ENCODE measurements around the gene PYROXD2. TPM values are rescaled to one million over a fixed set of nuclear protein-coding genes. Genes with fewer than 3 reads are reported as not detected.

PYROXD2 gene
- total RNA-seq, 2 donors from 2014 or later = 5.9 to 9.4 TPM

DNA sequence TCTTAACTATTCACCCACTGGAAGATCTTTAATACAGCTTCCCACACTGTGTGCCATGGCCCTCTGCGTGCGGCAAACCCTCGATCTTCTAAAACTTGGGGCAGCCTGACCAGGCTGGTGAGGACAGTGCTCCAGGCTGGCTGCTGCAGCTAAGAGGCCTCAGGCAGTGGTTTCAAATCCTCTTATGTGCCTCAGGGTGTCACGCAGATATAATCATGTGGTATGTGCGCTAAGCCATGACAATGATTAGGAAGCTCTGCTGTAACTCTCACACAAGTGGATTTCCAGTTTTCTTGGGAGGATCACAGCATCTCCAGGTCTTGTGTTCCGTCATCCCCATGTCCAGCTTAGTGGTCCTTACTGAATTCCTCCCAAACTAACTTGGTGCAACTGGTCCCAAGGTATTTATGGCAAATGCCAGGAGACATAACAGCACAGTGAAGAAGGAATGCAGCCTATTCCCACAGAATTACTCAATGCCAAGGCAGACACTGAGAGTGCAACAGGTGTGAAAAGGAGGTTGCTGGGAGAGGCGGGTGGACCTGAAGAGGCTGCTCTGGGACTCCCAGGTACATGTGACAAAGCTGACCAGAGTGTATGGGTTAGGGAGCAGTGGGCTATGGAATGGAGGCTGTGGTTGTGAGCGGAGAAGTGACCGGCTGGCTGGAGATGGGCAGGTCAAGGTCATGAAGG, 29.5 kb upstream of the PYROXD2 start:
- intact Hi-C loops (cut with DNase I) = no loop called here
- H3K27me3 ChIP-seq = no peaks in the 10 kb centered on the region
- TF ChIP-seq, protein P1, sequence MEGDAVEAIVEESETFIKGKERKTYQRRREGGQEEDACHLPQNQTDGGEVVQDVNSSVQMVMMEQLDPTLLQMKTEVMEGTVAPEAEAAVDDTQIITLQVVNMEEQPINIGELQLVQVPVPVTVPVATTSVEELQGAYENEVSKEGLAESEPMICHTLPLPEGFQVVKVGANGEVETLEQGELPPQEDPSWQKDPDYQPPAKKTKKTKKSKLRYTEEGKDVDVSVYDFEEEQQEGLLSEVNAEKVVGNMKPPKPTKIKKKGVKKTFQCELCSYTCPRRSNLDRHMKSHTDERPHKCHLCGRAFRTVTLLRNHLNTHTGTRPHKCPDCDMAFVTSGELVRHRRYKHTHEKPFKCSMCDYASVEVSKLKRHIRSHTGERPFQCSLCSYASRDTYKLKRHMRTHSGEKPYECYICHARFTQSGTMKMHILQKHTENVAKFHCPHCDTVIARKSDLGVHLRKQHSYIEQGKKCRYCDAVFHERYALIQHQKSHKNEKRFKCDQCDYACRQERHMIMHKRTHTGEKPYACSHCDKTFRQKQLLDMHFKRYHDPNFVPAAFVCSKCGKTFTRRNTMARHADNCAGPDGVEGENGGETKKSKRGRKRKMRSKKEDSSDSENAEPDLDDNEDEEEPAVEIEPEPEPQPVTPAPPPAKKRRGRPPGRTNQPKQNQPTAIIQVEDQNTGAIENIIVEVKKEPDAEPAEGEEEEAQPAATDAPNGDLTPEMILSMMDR (IDR thresholded peaks at IDR 0.05) = no peak
- peaks cover 3% of the 10 kb centered on the region for H3K4me1 ChIP-seq
- no peaks in the 10 kb centered on the region for H3K9me3 ChIP-seq
- H3K4me3 ChIP-seq = no peak overlapping the region
- H3K9ac ChIP-seq (ENCODE audit: low read depth in 2 of 2, low read length in 2 of 2) = no peak overlapping the region
- DNase-seq = no peak
- H3K27ac ChIP-seq = no peak overlapping the region
- H3K36me3 ChIP-seq = no peaks in the 10 kb centered on the region

DNA sequence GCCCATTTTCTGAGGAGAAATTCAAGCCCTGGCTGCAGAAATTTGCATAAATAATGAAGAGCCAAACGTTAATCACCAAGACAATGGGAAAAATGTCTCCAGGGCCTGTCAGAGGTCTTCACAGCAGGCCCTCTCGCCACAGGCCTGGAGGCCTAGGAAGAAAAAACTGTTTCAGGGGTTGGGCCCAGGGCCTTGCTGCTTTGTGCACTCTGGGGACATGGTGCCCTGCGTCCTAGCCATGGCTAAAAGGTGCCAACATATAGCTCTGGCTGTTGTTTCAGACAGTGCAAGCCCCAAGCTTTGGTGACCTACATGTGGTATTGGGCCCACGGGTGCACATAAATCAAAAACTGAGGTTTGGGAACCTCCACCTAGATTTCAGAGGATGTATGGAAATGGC, 23.7 kb upstream of the PYROXD2 start:
- Histone ChIP-seq H3K27ac (no peak overlapping the region), H3K36me3 (peaks cover 16% of the 10 kb centered on the region), H3K4me3 (no peak overlapping the region), H3K9me3 (no peaks in the 10 kb centered on the region), H3K4me1 (no peaks in the 10 kb centered on the region), H3K9ac (ENCODE audit: low read depth in 2 of 2, low read length in 2 of 2) (no peak overlapping the region), H3K27me3 (no peaks in the 10 kb centered on the region)
- no peak for DNase-seq
- TF ChIP-seq, protein P1 (IDR thresholded peaks at IDR 0.05) = no peak
- intact Hi-C loops (cut with DNase I) = no loop called here

DNA sequence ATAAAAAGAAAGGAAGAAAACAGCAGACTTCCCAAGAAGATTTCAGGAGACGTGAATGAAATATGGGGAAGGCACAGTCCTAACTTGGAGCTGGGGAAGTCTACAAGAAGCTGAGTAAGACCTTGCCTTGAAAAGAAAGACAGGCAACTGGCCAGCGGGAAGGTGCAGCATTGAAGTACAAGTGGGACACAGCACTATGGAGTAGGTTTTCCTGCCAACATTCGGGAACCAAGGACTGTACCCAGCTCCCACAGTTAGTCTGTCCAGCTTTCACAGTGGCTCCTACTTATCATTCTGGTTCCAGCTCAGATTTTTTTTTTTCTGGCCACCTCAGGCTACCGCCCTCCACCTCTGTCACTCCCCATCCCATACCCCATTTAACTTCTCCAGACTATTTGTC, 21.7 kb upstream of the PYROXD2 start:
- Histone ChIP-seq H3K27ac (no peak overlapping the region), H3K36me3 (peaks cover 16% of the 10 kb centered on the region), H3K27me3 (no peaks in the 10 kb centered on the region), H3K4me1 (no peaks in the 10 kb centered on the region), H3K4me3 (no peak overlapping the region), H3K9ac (ENCODE audit: low read depth in 2 of 2, low read length in 2 of 2) (no peak overlapping the region), H3K9me3 (no peaks in the 10 kb centered on the region)
- TF ChIP-seq, protein P1 (IDR thresholded peaks at IDR 0.05) = no peak
- no peak for DNase-seq
- intact Hi-C loops (cut with DNase I) = no loop called here

DNA sequence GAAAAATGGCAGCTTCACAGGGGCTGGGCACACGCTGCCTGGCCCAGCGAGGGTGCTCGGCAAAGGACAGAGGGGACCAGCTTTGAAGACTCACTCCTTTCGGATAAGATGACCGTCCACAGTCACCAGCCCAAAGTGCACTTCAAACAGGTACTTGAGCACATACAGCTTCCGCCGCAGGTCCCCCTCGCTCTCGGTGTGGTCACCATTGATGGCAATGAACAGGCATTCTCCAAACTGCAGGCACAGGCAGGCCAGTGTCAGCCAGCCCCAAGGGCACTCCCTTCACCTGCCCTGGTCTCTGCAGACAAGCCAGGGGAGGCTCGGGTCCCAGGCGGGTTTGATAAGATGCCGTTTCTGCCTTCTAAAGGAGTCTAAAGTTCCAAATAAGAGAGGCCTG, 20.2 kb upstream of the PYROXD2 start:
- DNase-seq = no peak
- TF ChIP-seq, protein P1 (IDR thresholded peaks at IDR 0.05) = no peak
- no peak overlapping the region for H3K27ac ChIP-seq
- H3K36me3 ChIP-seq = peaks cover 19% of the 10 kb centered on the region
- intact Hi-C loops (cut with DNase I) = no loop called here
- no peaks in the 10 kb centered on the region for H3K4me1 ChIP-seq
- H3K9me3 ChIP-seq = no peaks in the 10 kb centered on the region
- H3K4me3 ChIP-seq = no peak overlapping the region
- no peak overlapping the region for H3K9ac ChIP-seq (ENCODE audit: low read depth in 2 of 2, low read length in 2 of 2)
- H3K27me3 ChIP-seq = no peaks in the 10 kb centered on the region

DNA sequence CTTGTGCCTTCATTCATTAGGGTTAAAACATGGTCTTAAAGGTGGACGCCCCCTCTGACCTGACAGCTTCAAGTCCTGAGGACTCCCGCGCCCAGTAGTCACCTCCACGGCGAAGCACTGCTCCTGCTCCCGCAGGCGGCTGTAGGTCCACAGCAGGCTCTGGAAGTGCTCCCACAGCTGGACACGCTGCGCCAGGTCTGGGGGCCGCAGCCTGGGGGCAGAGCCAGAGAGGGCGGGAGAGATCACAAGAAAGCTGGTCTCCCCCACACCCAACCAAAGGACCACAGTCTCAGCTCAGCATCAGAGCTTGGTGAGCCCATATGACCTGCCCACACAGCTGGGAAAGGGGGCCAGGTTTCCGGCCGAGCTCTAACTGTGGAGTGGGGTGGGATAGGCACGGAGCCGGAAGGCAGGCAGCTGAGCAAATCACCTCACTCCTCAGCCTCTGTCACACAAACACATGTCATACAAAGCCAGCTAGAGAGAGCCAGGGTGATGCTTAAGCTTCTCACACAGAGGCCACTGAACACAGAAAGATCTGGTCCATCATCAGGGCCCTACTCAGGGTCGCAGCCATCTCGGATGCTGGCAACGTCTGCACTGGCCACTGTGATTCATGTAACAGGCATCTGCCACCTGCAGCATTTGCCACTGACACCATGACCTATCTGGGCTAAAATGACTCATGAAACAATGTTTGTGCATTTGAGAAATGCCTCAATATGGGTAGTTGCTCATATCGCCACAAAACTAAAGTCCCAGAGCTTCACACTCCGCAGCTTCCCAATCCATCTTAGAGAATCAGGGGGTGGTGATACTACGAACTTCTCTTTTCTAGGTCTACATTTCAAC, 19.1 kb upstream of the PYROXD2 start:
- DNase-seq = no peak
- no peak overlapping the region for H3K9ac ChIP-seq (ENCODE audit: low read depth in 2 of 2, low read length in 2 of 2)
- intact Hi-C loops (cut with DNase I) = no loop called here
- H3K36me3 ChIP-seq = peaks cover 23% of the 10 kb centered on the region
- TF ChIP-seq, protein P1 (IDR thresholded peaks at IDR 0.05) = no peak
- no peak overlapping the region for H3K4me3 ChIP-seq
- H3K27ac ChIP-seq = no peak overlapping the region
- H3K9me3 ChIP-seq = no peaks in the 10 kb centered on the region
- H3K4me1 ChIP-seq = no peaks in the 10 kb centered on the region
- H3K27me3 ChIP-seq = no peaks in the 10 kb centered on the region

Data from colonic mucosa (tissue), 4 donors.